Measurements from ENCODE around the gene COMMD1.

The COMMD1 gene

GRCh38 chr2:62042944-62043343, 137.5 kb downstream of the COMMD1 start:
- Histone ChIP-seq H3K9me2 (replicated peaks; ENCODE audit: control insufficient read depth, low read length) (no peaks in the 10 kb centered on the region), H3K27me3 (ENCODE audit: control insufficient read depth, low read length) (no peaks in the 10 kb centered on the region), H3K4me2 (ENCODE audit: low read length) (no peak overlapping the region), H3K79me2 (ENCODE audit: control insufficient read depth, low read length) (no peaks in the 10 kb centered on the region), H3K4me1 (ENCODE audit: control insufficient read depth, low read length) (peaks cover 31% of the 10 kb centered on the region), H3K4me3 (ENCODE audit: low read length) (no peak overlapping the region), H3K27ac (ENCODE audit: low read depth, low read length) (no peak overlapping the region), H3K9me3 (ENCODE audit: control insufficient read depth, insufficient read depth, low read length) (peaks cover 9% of the 10 kb centered on the region; the same call in 1 of the 2 replicates), H3K36me3 (ENCODE audit: control insufficient read depth, low read length) (peaks cover 2% of the 10 kb centered on the region; the same call in 1 of the 2 replicates), H4K20me1 (ENCODE audit: control insufficient read depth, insufficient read depth, low read depth, low read length) (no peaks in the 10 kb centered on the region), H3F3A (ENCODE audit: control insufficient read depth, insufficient read depth) (peaks cover 9% of the 10 kb centered on the region; the same call in 1 of the 2 replicates)
- TF ChIP-seq EZH2phosphoT487 (IDR thresholded peaks at IDR 0.05; ENCODE audit: borderline replicate concordance, low read length): no peak
- TF ChIP-seq CTCF (IDR thresholded peaks at IDR 0.05; ENCODE audit: low read depth, low read length, poor library complexity, severe bottlenecking): no peak

GRCh38 chr2:62045017-62045543, 139.6 kb downstream of the COMMD1 start:
- Histone ChIP-seq H3K27ac (ENCODE audit: low read depth, low read length) (no peak overlapping the region), H3K4me2 (ENCODE audit: low read length) (no peak overlapping the region), H3F3A (ENCODE audit: control insufficient read depth, insufficient read depth) (no peaks in the 10 kb centered on the region), H3K4me1 (ENCODE audit: control insufficient read depth, low read length) (peaks cover 21% of the 10 kb centered on the region), H3K27me3 (ENCODE audit: control insufficient read depth, low read length) (no peaks in the 10 kb centered on the region), H3K79me2 (ENCODE audit: control insufficient read depth, low read length) (no peaks in the 10 kb centered on the region), H3K4me3 (ENCODE audit: low read length) (no peak overlapping the region), H3K36me3 (ENCODE audit: control insufficient read depth, low read length) (peaks cover 2% of the 10 kb centered on the region; the same call in 1 of the 2 replicates), H4K20me1 (ENCODE audit: control insufficient read depth, insufficient read depth, low read depth, low read length) (no peaks in the 10 kb centered on the region), H3K9me3 (ENCODE audit: control insufficient read depth, insufficient read depth, low read length) (peaks cover 9% of the 10 kb centered on the region; the same call in 1 of the 2 replicates), H3K9me2 (replicated peaks; ENCODE audit: control insufficient read depth, low read length) (no peaks in the 10 kb centered on the region)
- TF ChIP-seq EZH2phosphoT487 (IDR thresholded peaks at IDR 0.05; ENCODE audit: borderline replicate concordance, low read length) (no peak), CTCF (IDR thresholded peaks at IDR 0.05; ENCODE audit: low read depth, low read length, poor library complexity, severe bottlenecking) (no peak)

GRCh38 chr2:62046141-62046540, 140.7 kb downstream of the COMMD1 start:
- Histone ChIP-seq H4K20me1 (ENCODE audit: control insufficient read depth, insufficient read depth, low read depth, low read length) (no peaks in the 10 kb centered on the region), H3K4me1 (ENCODE audit: control insufficient read depth, low read length) (peaks cover 12% of the 10 kb centered on the region), H3K4me2 (ENCODE audit: low read length) (no peak overlapping the region), H3K36me3 (ENCODE audit: control insufficient read depth, low read length) (peaks cover 2% of the 10 kb centered on the region; the same call in 1 of the 2 replicates), H3K27ac (ENCODE audit: low read depth, low read length) (no peak overlapping the region), H3K4me3 (ENCODE audit: low read length) (no peak overlapping the region), H3K79me2 (ENCODE audit: control insufficient read depth, low read length) (no peaks in the 10 kb centered on the region), H3F3A (ENCODE audit: control insufficient read depth, insufficient read depth) (no peaks in the 10 kb centered on the region), H3K9me2 (replicated peaks; ENCODE audit: control insufficient read depth, low read length) (no peaks in the 10 kb centered on the region), H3K27me3 (ENCODE audit: control insufficient read depth, low read length) (no peaks in the 10 kb centered on the region), H3K9me3 (ENCODE audit: control insufficient read depth, insufficient read depth, low read length) (peaks cover 9% of the 10 kb centered on the region; the same call in 1 of the 2 replicates)
- TF ChIP-seq CTCF (IDR thresholded peaks at IDR 0.05; ENCODE audit: low read depth, low read length, poor library complexity, severe bottlenecking) (no peak), EZH2phosphoT487 (IDR thresholded peaks at IDR 0.05; ENCODE audit: borderline replicate concordance, low read length) (no peak)

All from DOHH2 (cell line).